ENCODE data around the gene OXT.

OXT gene

GRCh38 chr20:3109350-3110302 lies 38.2 kb downstream of the OXT start:
- no peak for DNase-seq (ENCODE audit: low read depth, low spot score)

GRCh38 chr20:3111507-3111906 lies 40.1 kb downstream of the OXT start:
- DNase-seq (ENCODE audit: low read depth, low spot score) = no peak

GRCh38 chr20:3111995-3112394 lies 40.6 kb downstream of the OXT start:
- DNase-seq (ENCODE audit: low read depth, low spot score) = no peak

GRCh38 chr20:3115190-3116107 lies 44.0 kb downstream of the OXT start:
- DNase-seq (ENCODE audit: low read depth, low spot score) = peak; percentile 12

GRCh38 chr20:3116341-3116740 lies 44.9 kb downstream of the OXT start:
- DNase-seq (ENCODE audit: low read depth, low spot score) = no peak

- peak; percentile 43 for DNase-seq (ENCODE audit: low read depth, low spot score)
These were observed 46.5 kb downstream of the OXT start for GRCh38 chr20:3117839-3118379.

GRCh38 chr20:3119044-3119443 lies 47.6 kb downstream of the OXT start:
- DNase-seq (ENCODE audit: low read depth, low spot score) = no peak

GRCh38 chr20:3121271-3121911 lies 50.0 kb downstream of the OXT start:
- DNase-seq (ENCODE audit: low read depth, low spot score) = no peak

Measured in smooth muscle cell of the brain vasculature (primary cell).